ENCODE measurements around the gene RBL1.

RBL1 gene

DNA sequence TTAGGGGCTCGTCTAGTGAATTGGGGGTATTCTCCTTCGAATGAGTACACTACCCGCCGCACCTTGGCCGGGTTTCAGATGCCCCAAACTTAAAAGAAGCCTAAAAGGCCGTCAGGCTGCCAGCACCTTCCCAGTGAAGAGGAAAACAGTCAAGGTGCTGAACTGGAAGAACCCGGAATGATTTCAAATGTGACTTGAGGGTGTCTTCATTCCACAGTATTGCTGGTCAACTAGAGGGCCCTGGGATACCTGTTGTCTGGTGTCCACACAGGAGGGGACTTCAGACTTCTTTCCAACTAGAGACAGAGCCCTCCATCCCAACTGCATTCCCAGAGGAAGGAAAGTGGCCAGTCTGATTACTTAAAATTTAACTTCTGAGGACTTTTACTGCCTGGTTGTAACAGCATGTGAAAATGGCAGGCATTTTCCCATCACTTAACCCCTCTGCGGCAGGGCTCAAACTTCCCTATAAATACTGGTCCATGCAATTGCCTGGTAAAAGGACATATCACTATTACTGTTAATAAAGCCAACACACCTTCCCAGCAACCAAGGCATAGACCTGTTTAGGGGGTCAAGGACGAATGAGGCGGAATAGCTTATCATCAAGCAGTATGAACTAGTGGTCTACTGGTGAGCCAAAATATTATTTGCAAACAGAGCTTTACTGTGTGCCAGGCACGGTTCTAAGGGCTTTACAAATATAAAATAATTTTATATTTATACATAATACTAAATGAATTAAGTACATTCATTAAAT lies 143.6 kb downstream of the RBL1 start:
- in situ Hi-C loops (cut with HindIII; ENCODE audit: low sequenced_read_pairs) = no loop called here

DNA sequence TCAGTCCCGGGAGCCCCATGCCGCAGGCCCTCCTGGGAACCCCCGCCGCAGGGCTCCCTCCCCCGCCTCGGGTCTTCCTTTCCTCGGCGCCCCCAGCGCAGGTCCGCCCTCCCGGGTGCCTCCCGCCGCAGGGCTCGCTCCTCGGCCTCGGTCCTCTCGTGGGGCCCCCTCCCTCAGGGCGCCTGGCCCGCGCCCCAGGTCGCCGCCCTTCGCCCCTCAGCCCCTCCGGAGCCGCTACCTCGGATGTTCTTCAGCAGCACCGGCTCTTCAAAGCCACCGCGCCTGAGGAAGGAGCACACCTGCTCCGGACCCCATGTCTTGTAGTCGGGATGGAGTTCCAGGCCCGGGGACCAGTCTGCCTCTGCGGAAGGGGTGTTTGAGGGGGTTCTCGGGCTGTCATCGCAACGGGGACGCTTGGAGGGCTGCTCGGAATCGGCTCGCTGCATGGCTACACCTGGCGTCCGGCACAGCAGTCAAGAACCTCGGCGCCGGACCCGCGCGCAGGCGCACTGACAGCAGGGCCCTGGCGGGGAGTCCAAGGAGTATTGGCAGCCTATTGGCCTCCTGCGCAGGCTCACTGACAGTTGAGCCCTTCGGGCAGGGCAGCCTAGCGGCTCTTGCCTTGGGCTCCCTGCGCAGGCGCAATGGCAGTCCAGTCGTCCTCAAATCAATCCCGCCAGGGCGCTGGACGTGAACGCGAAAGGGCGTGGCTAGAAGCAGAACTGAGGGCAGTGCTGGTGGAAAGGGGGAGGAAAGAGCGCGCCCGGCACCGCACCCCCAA lies 144.4 kb downstream of the RBL1 start, which contains the start of gene SAMHD1:
Gene SAMHD1 (minus strand): TSS at position 511 of the 781 bp plus-strand sequence. CDS start 65 bp downstream, at position 446.
- in situ Hi-C loops (cut with HindIII; ENCODE audit: low sequenced_read_pairs) = no loop called here

DNA sequence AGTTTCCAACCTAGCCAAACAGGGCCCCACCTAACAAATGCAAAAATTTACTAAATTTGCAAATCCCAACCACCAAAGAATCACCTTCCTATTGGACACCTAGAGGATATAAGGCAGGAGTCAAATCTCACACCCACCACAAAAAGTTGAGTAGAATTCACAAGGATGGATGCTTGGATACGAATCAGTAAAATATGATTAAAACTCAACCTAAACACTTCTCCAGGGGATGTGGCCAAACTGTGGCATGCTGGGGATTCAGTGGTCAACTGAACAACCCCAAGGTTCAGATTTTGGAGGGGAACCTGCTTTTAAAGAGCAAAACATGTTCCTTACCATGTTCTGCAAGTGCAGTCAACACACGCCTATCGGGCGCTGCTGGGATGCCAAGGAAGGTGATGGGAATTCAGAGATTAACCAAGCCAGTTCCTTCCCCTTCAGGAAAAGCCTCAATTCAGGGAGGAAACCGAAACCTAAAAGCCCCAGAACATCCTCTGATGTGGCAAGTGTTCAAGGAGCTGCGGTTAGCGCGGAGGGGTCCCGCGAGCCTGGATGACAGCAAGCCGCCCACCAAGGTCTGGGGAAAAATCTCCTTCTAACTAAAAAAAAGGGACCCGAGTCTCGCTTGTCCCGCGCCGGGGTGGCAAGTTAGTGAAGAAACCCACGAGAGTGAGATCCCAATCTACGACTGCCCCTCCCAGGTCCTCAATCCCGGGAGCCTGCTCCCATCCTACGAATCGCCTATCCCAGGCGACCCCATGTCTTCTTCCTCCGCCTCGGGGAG lies 145.2 kb downstream of the RBL1 start:
- in situ Hi-C loops (cut with HindIII; ENCODE audit: low sequenced_read_pairs) = no loop called here
